HG03103 (cell line): Measurements from ENCODE around the gene NUTF2.
"Not testable (repeated sequence)": the region's sequence is repeated elsewhere in the genome, so short reads cannot be mapped to it uniquely, and the experiment has no call there.

Source experiments
- ATAC-seq: cut with Tn5 transposase; IDR thresholded peaks from one replicate; pipeline ENCODE4 v1.9.1; 2021; ENCODE audit warnings: low read depth; ENCODE audit not compliant: unreplicated experiment

Gene NUTF2

DNA sequence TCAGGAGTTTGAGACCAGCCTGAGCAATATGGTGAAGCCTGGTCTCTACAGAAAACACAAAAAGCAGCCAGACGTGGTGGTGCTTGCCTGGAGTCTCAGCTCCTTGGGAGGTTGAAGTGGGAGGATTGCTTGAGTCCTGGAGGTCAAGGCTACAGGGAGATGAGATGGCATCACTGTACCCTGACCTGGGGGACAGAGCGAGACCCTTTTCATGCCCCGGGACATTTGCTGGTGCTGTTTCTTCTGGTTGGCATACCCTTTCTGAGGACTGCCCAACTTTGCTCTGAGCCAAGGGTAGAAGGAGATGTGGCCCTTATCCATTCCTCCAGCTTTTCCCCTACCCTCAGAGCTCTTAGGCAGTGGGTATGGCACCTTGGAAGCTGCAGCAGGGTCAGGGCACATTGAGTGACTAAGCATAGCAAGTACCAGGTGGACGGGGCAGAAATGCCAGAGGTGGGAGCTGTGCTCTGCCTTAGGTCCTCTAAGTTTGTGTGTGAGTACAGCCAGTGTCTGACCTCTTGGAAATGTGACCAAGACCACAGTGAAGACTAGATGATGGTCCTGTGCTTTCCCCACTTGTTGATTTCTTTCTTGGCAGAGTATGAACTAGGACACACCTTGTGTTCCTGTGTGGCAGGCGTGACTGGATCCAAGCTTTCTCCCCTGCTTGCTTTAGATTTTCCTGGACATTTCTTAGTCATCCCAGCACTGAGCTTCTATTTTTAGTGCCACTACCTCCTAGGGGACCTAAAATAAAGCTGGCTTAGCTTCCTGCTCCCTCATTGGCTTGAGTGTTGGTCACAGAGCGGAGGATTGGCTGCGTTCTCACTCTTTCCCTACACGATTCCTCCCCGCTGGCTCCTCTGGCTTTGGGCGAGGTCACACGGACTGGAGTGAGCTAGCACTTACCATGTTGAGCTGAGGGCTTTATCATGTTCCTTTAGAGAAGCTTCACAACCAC, 16.2 kb downstream of the NUTF2 start:
- no peak for ATAC-seq

- ATAC-seq: not testable (repeated sequence)
Observed at GRCh38 chr16:67864044-67864443, 17.3 kb downstream of the NUTF2 start.

GRCh38 chr16:67864594-67864993, 17.9 kb downstream of the NUTF2 start:
- no peak for ATAC-seq

GRCh38 chr16:67865318-67865717, 18.6 kb downstream of the NUTF2 start:
- no peak for ATAC-seq

GRCh38 chr16:67868290-67868689, 21.6 kb downstream of the NUTF2 start:
- ATAC-seq: no peak

DNA sequence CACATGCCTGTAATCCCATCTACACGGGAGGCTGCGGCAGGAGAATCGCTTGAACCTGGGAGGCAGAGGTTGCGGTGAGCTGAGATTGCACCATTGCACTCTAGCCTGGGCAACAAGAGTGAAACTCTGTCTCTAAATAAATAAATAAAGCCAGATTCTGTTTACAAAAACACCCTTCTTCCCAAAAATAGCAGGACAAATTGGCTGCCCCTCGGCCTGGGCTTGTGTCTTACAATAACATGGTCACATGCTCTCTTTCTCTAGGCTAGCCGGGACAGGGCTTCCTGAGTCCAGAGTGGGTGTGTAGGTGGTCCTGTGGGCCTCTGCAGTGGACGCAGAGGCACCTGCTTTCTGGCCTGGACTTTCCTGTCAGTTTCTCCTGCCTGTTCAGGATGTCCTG, 22.9 kb downstream of the NUTF2 start:
- no peak for ATAC-seq

DNA sequence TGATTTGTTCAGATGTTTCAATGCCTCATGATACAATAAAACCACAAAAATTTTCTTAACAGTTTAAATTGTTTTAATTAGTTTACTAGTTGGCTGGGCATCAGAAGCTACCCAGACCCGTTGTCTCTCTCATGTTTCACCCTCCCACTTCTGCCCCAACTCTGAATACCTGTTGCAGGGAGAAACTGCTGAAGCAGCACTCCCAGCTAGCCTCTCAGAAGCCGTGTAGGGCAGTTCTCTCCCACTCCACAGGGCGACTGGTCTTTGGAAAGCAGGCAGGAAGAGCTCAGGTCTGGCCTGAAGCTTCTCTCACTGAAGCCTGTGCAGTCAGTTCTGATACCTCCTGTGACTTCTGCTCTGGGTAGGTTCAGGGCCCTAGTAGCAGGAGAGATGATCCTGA, 24.5 kb downstream of the NUTF2 start:
- no peak for ATAC-seq

DNA sequence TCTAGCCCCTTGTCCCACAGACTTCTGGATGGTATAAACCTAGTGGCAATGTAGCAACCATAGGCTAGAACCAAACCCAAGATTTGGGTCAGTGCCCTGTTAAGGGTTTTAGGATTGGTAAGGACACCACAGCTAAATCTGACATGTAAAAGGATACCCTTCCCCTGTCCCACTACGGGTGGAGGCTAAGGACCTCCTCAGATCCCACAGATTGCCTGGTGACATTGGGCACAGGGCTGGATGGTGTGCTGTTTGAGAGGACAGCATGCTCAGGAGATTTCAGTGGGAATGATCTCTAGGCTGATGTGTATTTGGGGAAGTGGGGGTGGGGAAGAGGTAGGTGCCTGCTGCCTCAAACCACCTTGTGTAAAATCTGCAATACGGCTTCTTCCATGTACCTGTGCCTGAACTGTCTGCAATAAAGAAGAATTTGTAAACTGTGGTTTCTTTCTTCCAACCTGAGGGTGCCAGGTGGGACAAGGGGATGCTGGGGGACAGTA, 25.4 kb downstream of the NUTF2 start:
- ATAC-seq: no peak

- peak; percentile 69 for ATAC-seq
Observed at GRCh38 chr16:67872631-67873434, 26.1 kb downstream of the NUTF2 start, which contains the start of gene EDC4. Gene EDC4 (plus strand): TSS chr16:67873052. CDS start chr16:67873262, 210 bp downstream.

- no peak for ATAC-seq
Observed at GRCh38 chr16:67873435-67874370, 27.0 kb downstream of the NUTF2 start.

GRCh38 chr16:67874372-67874771, 27.6 kb downstream of the NUTF2 start:
- ATAC-seq: no peak

DNA sequence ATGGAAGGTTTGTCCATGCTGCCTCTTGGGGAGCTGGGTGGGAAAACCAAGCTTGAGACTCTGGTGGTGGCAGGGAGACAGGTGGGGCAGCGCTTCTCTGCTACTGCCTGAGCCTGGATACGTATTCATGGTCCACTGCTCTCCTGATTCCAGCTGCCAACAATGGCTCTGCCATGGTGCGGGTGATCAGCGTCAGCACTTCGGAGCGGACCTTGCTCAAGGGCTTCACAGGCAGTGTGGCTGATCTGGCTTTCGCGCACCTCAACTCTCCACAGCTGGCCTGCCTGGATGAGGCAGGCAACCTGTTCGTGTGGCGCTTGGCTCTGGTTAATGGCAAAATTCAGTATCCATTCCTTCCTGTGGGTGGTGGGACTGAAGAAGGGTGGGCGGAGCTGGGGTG, 30.3 kb downstream of the NUTF2 start:
- no peak for ATAC-seq

GRCh38 chr16:67878232-67878631, 31.5 kb downstream of the NUTF2 start:
- ATAC-seq: no peak

DNA sequence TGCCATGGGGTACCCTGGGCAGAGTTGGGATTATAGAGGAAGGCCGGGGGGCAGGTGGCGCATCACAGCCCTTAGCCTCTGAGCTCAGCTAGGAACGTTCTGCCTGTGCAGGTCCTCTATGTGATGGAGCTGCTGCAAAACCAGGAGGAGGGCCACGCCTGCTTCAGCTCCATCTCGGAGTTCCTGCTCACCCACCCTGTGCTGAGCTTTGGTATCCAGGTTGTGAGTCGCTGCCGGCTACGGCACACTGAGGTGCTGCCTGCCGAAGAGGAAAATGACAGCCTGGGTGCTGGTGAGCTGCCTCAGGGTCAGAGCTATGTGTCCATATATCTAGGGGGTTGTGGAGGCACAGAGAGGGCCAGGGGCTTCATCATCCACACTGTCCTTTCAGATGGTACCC, 32.1 kb downstream of the NUTF2 start:
- ATAC-seq: no peak

GRCh38 chr16:67879462-67879861, 32.7 kb downstream of the NUTF2 start:
- ATAC-seq: no peak

DNA sequence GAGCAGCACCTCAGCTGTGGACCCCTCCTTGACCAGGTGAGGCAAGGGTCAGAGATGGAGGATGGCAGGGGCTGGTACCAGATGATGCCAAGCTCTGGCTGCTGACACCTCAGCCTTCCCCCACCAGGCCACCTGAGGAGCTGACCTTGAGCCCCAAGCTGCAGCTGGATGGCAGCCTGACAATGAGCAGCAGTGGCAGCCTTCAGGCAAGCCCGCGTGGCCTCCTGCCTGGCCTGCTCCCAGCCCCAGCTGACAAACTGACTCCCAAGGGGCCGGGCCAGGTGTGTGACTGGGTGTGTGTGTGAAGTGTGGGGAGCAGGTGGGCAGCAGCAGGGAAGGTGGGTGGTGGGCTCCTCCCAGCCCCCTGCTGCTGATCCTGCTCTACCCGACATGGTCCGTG, 33.2 kb downstream of the NUTF2 start:
- ATAC-seq: no peak

- ATAC-seq: no peak
Observed at GRCh38 chr16:67880584-67880983, 33.9 kb downstream of the NUTF2 start.

- no peak for ATAC-seq
Observed at GRCh38 chr16:67881621-67882161, 35.0 kb downstream of the NUTF2 start.

- no peak for ATAC-seq
Observed at GRCh38 chr16:67882374-67883145, 35.8 kb downstream of the NUTF2 start.
